NCI-H1930 (cell line): ENCODE data around the gene ACTL10.

ENCODE experiments used
- DNase-seq, 2 experiments: peaks; one replicate each; lab custom pipeline; 2025; lab: John Stamatoyannopoulos, UW

The ACTL10 gene

DNA sequence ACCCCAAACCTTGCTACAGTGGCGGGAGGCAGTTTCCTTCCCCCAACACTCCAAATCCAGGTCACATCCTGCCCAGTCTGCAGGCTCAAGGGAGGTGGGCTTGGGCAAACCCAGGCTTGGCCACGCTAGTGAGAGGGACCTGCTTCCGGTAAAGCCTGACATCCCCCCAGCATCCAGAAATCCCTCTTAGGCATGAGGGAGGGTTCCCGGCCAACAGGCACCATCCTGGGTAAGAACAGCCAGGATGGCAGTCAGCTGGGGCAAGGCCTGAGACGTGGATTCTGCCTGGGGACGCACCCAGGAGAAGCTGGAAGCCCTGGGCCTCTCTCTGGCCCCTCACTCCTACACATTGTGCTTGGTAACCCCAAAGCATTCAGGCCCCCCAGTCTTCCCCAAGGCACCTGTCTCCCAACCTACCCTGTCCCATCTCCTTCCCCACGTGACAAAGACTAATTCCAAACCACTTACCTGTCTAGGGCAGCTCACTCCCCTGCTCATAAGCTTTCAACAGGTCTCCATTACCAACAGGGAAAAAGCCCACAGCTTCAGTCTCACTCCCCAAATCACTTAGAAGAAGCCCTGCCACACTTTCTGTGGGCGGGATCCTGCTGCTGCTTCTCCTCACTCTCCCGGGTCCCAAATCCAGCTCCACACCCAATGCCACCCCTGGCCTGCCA lies 2.5 kb upstream of the ACTL10 start:
- no peak for DNase-seq

DNA sequence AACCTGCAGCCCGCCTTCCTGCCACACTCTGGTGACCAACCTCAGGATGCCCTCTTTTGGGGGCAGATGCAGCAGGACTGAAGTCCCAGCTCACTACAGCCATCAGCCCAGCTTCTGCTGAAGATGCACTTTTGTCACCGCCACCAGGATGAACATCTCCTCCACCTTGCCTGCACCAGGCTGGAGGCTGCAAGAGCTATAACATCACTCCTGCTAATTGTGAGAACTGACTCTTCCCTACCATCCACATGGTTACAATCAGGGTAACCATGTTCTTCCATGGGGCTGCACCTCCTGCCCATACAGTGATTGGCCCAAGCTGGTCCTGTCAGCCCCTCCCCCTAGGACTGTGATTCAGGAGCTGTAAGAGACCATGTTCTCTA lies 2.0 kb upstream of the ACTL10 start:
- no peak for DNase-seq

DNA sequence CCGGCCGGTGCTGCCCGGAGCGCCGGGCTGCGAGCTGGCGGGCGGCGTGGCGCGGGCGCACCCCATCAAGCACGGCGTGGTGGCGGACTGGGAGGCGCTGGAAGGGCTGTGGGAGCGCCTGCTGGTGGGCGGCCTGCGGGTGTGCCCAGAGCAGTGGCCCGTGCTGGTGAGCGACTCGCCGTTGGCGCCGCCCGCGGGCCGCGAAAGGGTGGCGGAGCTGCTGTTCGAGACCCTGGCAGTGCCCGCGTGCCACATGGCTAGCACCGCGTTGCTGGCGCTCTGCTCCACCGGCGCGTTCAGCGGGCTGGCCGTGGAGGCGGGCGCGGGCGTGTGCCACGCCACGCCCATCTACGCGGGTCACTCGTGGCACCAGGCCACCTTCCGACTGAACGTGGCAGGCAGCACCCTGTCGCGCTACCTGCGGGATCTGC lies 517 bp downstream of the ACTL10 start:
- DNase-seq: no peak

- no peak for DNase-seq
Measured at GRCh38 chr20:33667676-33668465, 1.1 kb downstream of the ACTL10 start.

DNA sequence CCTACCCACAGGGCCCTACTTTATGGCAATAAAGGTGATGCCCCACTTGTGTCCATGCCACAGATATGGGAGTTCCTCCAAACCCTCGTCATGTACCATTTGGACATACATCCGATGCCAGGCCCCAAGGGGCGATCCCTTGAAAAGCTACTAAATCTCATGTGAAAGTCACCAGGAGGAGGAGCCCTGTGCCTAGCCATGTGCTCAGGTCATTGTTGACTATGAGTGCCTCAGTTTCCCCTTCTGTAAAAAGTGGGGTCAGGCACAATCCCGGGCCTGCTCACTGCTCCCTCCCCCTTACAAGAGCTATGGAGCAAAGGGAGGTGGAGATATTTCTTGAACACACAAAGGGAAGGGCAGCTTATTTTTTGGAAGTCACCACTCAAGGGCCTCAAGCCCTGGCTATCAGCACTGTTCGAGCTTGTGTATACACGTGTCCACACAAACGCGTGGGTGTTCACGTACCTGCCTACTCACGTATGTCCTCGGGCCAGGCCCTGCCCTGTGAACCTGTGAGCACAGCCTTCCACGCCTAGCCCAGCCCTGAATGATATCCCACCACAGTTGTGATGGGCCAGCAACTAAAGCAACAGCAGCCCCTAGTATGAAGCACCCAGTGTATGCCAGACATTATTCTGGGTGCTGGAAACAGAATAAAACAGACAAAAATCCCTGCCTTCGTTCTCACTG lies 1.9 kb downstream of the ACTL10 start:
- DNase-seq: no peak

- no peak for DNase-seq
Measured at GRCh38 chr20:33669224-33669623, 2.5 kb downstream of the ACTL10 start.

DNA sequence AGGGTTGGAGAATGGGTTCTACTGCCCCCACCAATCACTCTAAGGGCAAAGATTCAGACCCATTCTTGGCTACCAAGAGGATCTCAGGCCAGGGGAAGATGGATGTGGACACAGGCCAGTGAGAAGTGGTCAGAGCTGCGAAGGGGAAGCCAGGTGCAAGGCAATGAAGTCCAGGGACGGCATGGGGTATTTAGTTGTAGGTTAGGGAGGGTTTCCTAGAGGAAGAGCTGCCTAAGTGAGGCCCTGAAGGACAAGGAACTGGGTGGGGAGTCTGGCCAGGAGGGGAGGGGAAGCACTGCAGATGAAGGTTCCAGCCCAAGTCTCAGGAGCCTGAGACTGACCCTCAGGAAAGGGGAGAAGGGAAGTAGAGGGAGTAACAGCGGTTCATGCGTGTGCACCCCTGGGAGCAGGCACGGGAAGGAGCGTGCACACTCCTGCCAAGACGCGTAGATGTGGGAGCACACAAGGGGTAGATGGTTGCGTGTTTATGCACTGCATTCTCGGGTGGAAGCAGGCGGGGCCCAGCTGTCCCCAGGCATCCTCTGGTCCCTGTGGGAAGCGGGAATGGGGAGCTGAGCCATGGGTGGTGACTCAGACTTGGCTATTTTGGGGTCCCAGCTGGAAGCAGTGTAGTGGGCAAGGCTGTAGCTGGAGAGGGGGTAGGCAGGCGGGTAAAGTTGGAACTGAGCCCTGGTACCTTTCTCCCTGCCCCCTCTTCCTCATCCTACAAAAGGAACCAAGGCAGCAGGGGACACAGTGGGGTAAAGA lies 3.3 kb downstream of the ACTL10 start:
- DNase-seq: no peak

DNA sequence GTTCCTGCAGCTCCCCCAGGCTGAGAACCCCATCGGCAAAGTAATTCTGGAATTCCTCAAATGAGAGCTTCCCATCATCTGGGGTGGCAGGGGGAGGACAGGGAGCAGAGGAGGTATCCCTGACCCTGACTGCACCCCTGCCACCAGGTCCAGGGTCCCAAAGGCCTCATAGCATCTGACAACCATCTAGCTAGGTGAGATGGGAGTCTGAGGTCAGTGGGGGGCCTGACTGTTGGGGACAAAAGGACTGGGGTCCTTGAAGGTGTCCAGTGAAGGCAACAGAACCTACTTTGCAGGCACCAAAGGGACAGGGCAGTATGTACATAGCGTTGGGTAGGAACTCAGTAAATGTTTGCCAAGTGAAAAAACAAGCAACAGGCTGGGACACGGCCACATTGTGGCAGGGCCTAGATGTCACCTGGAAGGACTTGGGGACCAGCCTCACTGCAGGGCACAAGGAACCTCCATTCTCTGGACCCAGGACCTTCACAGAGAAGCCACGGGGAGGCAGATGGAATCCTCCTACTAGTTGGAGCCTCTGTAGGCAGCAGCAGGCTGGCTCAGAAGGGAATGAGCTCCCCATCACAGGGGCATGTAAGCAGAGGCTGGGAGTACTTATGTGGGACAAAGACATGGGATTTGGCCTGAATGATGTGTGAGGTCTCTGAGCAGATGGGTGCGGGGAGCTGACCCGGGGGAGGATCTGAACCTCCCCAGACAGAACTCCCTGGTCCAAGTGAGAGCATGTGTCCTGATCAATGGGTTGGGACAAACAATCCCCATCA lies 4.2 kb downstream of the ACTL10 start:
- DNase-seq: no peak

DNA sequence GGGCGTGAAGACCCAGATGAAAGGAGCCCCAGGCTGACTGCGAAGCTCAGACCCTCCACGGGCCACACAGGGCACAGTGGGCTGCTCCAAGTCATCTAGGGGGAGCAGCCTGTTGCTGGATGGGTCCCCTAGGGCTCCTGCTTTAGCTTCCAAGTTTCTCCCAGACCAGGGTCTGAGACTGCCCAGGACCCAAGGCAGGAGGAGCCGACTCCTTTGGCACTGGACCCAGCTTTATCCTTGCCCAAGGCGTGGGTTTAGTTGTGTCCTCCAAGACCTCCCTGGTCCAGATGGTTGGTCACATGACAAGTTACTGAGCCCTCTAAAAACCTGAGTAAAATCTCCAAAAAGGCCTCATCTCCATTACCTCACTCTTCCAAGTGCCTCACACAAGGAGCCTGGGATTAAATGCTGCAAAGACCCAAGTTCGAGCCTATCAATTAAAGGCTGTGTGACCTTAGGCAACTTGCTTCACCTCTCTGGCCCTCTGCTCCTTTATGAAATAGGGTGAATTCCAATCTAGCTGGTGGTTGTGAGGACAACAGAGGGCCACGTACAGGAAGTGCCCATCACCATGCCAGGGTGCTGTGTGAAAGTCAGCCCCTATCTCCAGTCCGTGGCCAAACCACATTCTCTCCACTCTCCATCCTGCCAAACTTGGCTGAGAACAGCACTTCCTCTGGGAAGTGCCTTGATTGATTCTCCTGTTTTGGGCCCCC lies 5.0 kb downstream of the ACTL10 start:
- DNase-seq: no peak

DNA sequence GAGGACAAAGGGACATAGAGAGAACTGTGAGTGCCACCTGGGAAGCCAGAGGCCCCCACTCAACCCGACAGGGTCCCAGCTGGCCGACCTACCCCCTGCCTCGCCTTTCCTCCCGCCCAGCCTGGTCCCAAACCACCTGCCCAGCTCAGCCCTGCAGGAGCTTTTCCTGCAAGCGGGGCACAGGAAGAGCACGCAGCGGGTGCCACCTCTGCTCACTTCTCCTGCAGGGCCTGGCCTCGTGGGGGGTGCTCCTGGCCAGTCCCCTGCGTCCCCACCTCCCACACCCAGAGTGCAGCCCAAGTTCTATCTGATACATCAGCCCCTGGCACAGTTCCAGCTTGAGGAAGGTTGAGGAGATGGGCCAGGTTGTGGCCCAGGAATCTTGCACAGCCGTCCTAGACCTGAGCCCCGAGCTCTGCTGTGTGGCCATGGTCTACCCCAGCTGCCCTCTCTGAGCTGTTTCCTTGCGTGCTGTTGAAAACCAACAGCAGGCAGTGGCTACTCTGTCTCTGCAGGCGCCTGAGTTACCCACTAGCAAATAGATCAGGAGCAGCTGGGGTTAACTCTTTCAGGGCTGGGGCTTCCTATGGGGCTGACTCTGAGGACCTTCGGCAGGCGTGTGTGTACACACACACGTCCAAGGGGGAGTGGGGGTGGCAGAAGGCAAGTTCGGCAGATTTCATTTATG lies 5.8 kb downstream of the ACTL10 start:
- DNase-seq: no peak

DNA sequence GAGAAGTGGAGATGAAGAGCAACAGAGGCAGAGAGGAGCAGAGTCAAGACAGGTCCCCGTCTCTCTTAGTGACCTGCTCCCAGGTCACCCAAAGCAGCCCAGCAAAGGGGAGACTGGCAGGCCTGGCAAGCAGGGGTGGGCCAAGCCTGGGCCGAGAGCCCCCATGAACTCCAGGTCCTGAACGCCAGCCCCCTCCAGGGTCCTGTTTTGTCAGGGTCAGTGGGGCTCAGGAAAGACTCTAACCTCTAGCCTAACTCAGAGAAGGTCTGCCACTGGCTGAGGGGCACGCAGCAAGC lies 6.3 kb downstream of the ACTL10 start:
- DNase-seq: no peak

GRCh38 chr20:33673410-33674293 lies 6.9 kb downstream of the ACTL10 start:
- no peak for DNase-seq

GRCh38 chr20:33674294-33675135 lies 7.8 kb downstream of the ACTL10 start, which contains the start of gene NECAB3:
TSS of gene NECAB3 (minus strand) at chr20:33674428. CDS start at chr20:33674352, 76 bp downstream.
- peak; percentile 82 to 90 for DNase-seq

DNA sequence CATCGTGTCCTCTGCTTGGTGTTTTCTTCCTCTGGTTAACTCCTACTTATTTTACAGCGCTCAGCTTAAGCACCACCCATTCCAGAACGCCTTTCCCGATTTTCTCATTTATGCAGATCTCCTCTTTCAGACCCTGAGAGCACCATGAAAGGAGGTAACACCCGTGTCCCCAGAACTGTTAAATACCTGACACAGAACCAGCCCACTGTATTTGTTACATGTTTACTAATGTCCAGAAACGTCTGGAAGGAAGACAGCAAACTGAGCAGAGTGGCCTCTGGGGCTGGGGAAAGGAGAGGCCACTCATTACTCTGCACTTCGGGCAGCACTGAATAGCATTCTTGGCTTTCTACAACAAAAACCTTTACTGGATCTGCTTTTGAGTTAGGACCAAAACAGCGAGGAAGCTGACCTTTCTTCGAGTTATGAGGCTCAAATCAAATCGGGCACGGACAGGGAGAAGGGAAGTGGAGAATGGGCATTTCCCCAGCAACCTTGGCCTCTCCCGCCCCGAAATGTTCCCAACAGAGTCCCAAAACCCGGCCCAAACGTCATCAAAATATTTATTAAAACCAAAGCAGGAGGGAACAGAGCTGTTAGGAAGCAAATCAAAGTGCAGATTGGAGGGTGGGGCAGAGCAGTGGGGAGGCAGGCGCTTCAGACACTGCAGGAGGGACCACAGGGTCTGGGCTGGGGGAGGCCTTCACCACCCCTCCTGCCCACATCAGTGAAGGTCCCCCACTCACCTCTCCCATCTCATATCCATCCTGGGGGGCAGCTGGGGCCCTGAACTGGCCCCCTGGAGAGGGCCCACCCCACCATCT lies 8.6 kb downstream of the ACTL10 start:
- no peak for DNase-seq

DNA sequence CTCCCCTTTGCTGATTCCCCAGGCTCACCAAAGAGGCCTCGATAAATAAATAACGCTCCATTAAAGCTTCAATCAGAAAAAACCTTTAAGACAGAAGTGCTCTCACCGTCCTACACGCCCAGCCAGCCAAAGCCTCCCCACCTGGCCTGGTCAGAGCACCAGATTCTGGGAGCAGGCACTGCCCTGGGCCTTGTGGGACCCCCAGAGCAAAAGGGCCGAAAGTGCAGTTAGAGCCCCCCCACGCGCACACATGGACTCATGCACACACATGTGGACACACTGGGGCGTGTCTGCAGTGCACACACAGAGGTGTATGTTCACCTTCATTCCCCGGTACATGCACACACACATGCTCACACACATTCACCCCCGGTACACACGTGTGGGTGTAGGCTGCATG lies 9.4 kb downstream of the ACTL10 start:
- no peak for DNase-seq

DNA sequence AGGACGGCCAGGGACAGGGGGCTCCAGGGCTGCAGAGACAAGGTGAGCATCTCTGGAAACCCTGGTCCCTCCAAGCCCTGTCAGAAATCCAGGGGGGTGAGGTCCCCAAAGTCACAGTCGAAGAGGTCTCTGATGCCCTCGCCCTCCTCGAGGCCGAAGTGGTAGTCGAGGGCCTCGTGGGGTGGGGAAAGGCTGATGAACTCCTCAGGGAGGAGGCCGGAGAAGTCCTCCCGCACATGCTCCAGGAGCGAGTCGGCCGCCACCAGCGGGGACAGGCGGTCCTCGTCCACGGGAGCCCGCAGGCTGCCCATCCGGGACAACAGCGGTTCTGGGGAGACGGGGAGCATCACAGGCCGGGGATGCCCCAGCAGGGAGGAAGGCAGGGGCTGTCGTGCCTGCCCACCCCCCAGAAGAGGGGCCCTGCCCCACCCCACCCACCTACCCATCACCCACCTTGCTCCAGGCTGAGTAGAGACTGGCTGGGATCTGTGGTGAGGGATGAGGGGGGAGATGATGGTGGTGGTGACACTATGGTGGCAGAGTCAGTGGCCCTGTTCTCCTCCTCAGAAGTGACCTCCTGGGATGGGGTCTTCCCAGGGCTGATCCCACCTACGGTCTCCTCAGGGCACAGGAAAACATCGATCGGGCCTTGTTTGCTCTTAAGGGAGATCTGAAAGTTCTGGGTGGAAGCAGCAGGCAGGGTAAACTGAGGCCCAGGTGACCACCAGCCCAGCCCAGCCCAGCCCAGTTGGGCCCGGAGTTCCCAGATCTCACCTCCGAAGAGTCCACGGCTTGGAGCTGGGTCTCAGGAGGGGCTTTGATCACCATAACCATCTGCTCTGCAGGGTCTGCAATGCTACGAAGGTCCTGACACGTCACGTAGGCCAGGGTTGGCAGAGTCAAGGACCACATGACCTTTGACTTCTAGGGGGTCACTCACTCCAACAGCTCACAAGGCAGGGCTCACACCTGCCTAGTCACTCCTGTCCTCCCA lies 10.2 kb downstream of the ACTL10 start:
- no peak for DNase-seq
